ENCODE results near the gene ZBBX. TPM values are rescaled to one million over a fixed set of nuclear protein-coding genes. Genes with fewer than 3 reads are reported as not detected.

The ZBBX gene
- total RNA-seq, 1 experiment from 2014 or later = not detected

DNA sequence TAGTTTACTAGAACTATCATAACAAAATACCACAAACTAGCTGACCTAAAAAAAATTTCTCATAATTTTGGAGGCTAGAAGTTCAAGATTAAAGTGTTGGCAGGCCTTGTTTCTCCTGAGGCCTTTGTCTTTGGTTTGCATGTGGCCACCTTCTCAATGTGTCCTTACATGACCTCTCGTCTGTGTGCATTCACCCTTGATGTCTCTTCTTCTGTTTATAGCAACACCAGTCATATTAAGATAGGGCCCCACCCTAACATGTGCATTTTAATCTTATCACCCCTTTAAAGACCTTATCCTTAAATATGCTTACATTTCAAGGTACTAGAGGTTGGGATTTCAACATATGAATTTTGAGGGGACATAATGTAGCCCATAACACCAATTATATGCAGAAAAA is 177.0 kb downstream of the ZBBX start:
- ATAC-seq (no peak), DNase-seq (no peak)
- CTCF ChIA-PET = no interaction called here
- Histone ChIP-seq H3K9ac (ENCODE audit: low read length) (no peak overlapping the region), H3F3A (ENCODE audit: low read length, unreplicated experiment) (no peaks in the 10 kb centered on the region), H2AFZ (ENCODE audit: low read length) (no peak overlapping the region), H3K9me2 (replicated peaks; ENCODE audit: low read length) (no peaks in the 10 kb centered on the region), H3K9me3 (ENCODE audit: low read length) (no peaks in the 10 kb centered on the region), H3K36me3 (ENCODE audit: low read depth, low read length) (no peaks in the 10 kb centered on the region), H3K27me3 (ENCODE audit: low read length) (no peaks in the 10 kb centered on the region), H3K79me2 (ENCODE audit: low read length) (no peaks in the 10 kb centered on the region), H3K4me3 (ENCODE audit: low read length) (no peak overlapping the region), H3K4me2 (ENCODE audit: low read length) (no peak overlapping the region), H4K20me1 (ENCODE audit: low read length) (no peaks in the 10 kb centered on the region), H3K27ac (ENCODE audit: low read length) (no peak overlapping the region), H3K4me1 (ENCODE audit: insufficient read depth, low read length) (no peaks in the 10 kb centered on the region)
- intact Hi-C loops (cut with micrococcal nuclease) = no loop called here
- POLR2A ChIA-PET (ENCODE audit: unreplicated experiment) = no interaction called here
- no TSS peak for BruUV-seq (replicated peaks)
- TF ChIP-seq, protein P1, sequence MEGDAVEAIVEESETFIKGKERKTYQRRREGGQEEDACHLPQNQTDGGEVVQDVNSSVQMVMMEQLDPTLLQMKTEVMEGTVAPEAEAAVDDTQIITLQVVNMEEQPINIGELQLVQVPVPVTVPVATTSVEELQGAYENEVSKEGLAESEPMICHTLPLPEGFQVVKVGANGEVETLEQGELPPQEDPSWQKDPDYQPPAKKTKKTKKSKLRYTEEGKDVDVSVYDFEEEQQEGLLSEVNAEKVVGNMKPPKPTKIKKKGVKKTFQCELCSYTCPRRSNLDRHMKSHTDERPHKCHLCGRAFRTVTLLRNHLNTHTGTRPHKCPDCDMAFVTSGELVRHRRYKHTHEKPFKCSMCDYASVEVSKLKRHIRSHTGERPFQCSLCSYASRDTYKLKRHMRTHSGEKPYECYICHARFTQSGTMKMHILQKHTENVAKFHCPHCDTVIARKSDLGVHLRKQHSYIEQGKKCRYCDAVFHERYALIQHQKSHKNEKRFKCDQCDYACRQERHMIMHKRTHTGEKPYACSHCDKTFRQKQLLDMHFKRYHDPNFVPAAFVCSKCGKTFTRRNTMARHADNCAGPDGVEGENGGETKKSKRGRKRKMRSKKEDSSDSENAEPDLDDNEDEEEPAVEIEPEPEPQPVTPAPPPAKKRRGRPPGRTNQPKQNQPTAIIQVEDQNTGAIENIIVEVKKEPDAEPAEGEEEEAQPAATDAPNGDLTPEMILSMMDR (conservative IDR thresholded peaks at IDR 0.05; ENCODE audit: low read depth, low read length) = no peak
- TF ChIP-seq EZH2 (IDR thresholded peaks at IDR 0.05; ENCODE audit: low read length, unreplicated experiment) (no peak), EZH2phosphoT487 (IDR thresholded peaks at IDR 0.05; ENCODE audit: borderline replicate concordance, low read length) (no peak)

DNA sequence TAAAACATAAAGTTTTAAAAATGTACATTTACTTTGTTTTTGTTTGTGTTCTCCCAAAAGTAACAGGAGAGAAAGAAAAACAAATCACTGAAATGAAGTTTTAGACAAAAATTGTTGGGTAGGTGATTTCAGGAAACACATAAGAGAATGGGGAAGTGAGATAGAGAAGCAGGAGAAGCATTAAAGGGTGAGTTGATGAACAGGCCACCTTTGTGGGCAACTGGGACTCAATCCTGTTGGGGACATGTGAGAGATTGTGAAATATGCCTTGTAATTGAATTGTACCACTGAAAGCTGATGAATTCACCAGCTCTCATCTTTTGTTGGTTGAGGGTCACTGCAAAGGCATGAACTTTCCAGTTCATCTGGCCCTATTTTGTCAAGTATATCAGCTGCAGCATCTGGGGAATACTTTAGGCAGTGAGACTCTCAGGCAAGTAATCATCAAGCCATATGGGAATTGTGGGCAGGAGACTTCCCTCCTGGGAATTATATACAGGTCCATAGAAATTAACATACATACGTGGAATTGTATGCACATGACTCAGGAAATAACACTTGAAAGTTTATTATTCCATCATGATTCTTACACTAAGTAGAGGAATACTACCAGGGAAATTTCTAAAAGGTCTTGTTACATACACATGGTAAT is 181.0 kb downstream of the ZBBX start:
- DNase-seq (no peak), ATAC-seq (no peak)
- ChIA-PET POLR2A (ENCODE audit: unreplicated experiment) (interaction anchor here (0.6 kb wide), 1 partner anchor 1798 kb away, joined by 4 read pairs; no protein-coding TSS in a partner anchor), CTCF (no interaction called here)
- Histone ChIP-seq H3K4me1 (ENCODE audit: insufficient read depth, low read length) (no peaks in the 10 kb centered on the region), H3K79me2 (ENCODE audit: low read length) (no peaks in the 10 kb centered on the region), H3K36me3 (ENCODE audit: low read depth, low read length) (no peaks in the 10 kb centered on the region), H3K27me3 (ENCODE audit: low read length) (no peaks in the 10 kb centered on the region), H4K20me1 (ENCODE audit: low read length) (no peaks in the 10 kb centered on the region), H3K4me3 (ENCODE audit: low read length) (no peak overlapping the region), H3K9ac (ENCODE audit: low read length) (no peak overlapping the region), H3K27ac (ENCODE audit: low read length) (no peak overlapping the region), H2AFZ (ENCODE audit: low read length) (no peak overlapping the region), H3K4me2 (ENCODE audit: low read length) (no peak overlapping the region), H3F3A (ENCODE audit: low read length, unreplicated experiment) (no peaks in the 10 kb centered on the region), H3K9me2 (replicated peaks; ENCODE audit: low read length) (no peaks in the 10 kb centered on the region), H3K9me3 (ENCODE audit: low read length) (no peaks in the 10 kb centered on the region)
- intact Hi-C loops (cut with micrococcal nuclease) = no loop called here
- no TSS peak for BruUV-seq (replicated peaks)
- TF ChIP-seq EZH2 (IDR thresholded peaks at IDR 0.05; ENCODE audit: low read length, unreplicated experiment) (no peak), EZH2phosphoT487 (IDR thresholded peaks at IDR 0.05; ENCODE audit: borderline replicate concordance, low read length) (no peak)
- TF ChIP-seq, protein P1 (conservative IDR thresholded peaks at IDR 0.05; ENCODE audit: low read depth, low read length) = no peak

Other genes starting within 250 kb of the ZBBX start
- not detected in 2 replicates for gene SERPINI2, start 93.7 kb upstream of the ZBBX start, total RNA-seq (2014; rRNA removed)

Measured in PC-3 (cell line).